ENCODE measurements around the gene RDH5. TPM values are rescaled to one million over a fixed set of nuclear protein-coding genes. Genes with fewer than 3 reads are reported as not detected.

RDH5 gene
- total RNA-seq, 4 donors from 2014 or later, result 28.0 to 54.6 (median 38.4) TPM

DNA sequence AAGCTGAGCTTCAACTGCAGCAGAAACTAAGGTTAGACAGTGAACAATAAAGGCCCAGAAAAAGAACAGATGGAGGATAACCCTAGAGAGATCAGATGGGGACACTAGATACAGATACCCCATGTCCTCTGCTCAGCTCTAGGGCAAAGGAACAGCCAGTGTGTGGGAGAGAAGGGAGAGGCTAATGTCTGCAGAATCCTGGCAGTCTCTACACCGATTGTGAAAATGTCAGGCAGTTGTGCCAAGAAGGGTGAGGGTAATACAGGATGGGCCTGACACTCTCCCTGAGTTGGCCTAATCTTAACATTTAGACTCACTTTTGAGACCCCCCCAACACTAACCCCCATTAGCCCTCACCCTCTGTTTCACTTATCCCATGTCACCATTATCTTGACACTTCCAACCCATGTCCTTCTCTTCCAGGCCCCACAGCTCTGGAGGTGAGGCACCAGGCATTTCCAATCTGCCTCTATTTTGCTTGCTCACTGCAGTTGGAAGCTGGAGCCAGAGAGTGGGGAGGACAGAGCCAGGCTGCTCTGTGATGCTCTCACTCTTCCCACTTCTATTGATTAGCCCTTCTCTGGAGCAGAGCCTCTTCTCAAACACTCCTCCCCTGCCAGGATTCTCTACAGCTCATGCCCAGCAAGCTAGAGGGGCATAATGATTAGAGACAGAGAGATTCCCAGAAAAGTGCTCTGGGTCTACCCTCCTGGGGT is 7.3 kb upstream of the RDH5 start:
- Histone ChIP-seq H3K27me3 (no peaks in the 10 kb centered on the region), H3K4me1 (peaks cover 0 to 90% (median 36%) of the 10 kb centered on the region in 4 donors), H3K27ac (peak overlapping the region; percentile 37 to 91 (median 74)), H3K4me3 (no peak overlapping the region), H3K36me3 (no peaks in the 10 kb centered on the region), H3K9me3 (no peaks in the 10 kb centered on the region)
- WGBS, 2 donors, result 11 to 24% methylated on average over 1 of the region's 1 CpG
- no peak for DNase-seq (ENCODE audit: low spot score in 2 of 2)
- TF ChIP-seq POLR2A (IDR thresholded peaks at IDR 0.05) (no peak), EP300 (IDR thresholded peaks at IDR 0.05) (no peak)
- TF ChIP-seq, protein P1, sequence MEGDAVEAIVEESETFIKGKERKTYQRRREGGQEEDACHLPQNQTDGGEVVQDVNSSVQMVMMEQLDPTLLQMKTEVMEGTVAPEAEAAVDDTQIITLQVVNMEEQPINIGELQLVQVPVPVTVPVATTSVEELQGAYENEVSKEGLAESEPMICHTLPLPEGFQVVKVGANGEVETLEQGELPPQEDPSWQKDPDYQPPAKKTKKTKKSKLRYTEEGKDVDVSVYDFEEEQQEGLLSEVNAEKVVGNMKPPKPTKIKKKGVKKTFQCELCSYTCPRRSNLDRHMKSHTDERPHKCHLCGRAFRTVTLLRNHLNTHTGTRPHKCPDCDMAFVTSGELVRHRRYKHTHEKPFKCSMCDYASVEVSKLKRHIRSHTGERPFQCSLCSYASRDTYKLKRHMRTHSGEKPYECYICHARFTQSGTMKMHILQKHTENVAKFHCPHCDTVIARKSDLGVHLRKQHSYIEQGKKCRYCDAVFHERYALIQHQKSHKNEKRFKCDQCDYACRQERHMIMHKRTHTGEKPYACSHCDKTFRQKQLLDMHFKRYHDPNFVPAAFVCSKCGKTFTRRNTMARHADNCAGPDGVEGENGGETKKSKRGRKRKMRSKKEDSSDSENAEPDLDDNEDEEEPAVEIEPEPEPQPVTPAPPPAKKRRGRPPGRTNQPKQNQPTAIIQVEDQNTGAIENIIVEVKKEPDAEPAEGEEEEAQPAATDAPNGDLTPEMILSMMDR (IDR thresholded peaks at IDR 0.05), result no peak

DNA sequence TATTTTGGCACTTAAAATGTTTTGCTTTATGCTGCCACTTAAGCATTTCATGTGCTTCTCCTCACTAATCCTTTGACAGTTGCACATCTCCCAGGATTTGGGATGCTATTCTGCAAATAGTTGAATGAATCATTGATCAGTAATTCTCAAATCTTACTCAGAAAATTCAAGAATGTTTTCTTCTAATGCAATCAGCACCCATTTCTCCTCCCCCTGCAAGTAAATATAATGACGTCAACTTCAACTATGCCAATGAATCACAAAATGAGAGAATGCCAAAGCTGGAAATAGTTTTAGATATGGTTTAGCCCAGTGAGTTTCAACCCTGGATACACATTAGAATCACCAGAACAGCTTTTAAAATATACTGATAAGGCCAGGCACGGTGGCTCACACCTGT is 6.5 kb upstream of the RDH5 start:
- Histone ChIP-seq H3K9me3 (no peaks in the 10 kb centered on the region), H3K27ac (peak overlapping the region in 2 of 4 donors; percentile 89 to 91), H3K36me3 (no peaks in the 10 kb centered on the region), H3K4me1 (peaks cover 0 to 90% (median 41%) of the 10 kb centered on the region in 4 donors), H3K27me3 (no peaks in the 10 kb centered on the region), H3K4me3 (no peak overlapping the region)
- 50% methylated on average over 2 of the region's 2 CpGs for WGBS, 2 donors
- DNase-seq (ENCODE audit: low spot score in 2 of 2), result no peak
- TF ChIP-seq, protein P1 (IDR thresholded peaks at IDR 0.05), result no peak
- TF ChIP-seq EP300 (IDR thresholded peaks at IDR 0.05) (no peak), POLR2A (IDR thresholded peaks at IDR 0.05) (no peak)

DNA sequence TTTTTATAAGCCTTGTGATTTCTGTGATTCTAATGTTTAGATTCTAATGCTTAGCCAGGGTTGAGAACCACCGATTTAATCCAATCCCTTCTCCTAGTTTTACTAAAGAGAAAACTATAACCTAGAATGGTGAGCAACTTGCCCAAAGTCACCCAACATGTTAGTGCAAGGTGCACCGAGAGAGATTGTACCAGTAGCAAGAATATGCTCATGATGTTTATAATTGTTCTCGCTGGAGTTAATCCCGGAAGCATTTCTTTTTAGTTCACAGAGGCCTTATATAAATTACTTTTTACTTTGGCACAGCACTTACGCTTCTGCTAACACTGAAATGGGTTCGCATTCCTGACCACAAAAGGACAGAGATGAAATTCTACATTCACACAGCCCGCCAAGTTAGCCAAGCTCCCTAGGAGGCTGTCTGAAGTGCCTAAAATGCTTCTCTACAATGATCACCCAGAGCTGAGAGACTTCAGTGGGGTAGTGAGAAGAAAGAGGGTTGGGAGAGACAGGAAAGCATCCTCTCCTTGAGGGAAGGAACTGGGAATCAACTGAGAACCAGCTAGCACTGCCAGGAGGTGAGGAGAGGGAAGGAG is 4.9 kb upstream of the RDH5 start:
- no peak for DNase-seq (ENCODE audit: low spot score in 2 of 2)
- peak overlapping the region; percentile 69 to 81 (median 70) for H3K4me3 ChIP-seq
- 39 to 45% methylated on average over 7 of the region's 7 CpGs for WGBS, 2 donors
- H3K9me3 ChIP-seq, result no peaks in the 10 kb centered on the region
- TF ChIP-seq, protein P1 (IDR thresholded peaks at IDR 0.05), result no peak
- no peak for TF ChIP-seq EP300 (IDR thresholded peaks at IDR 0.05)
- TF ChIP-seq POLR2A (IDR thresholded peaks at IDR 0.05), result no peak
- no peaks in the 10 kb centered on the region for H3K36me3 ChIP-seq
- no peaks in the 10 kb centered on the region for H3K27me3 ChIP-seq
- peak overlapping the region; percentile 89 to 94 (median 92) for H3K27ac ChIP-seq
- H3K4me1 ChIP-seq, result peaks cover 0 to 90% (median 49%) of the 10 kb centered on the region in 4 donors

DNA sequence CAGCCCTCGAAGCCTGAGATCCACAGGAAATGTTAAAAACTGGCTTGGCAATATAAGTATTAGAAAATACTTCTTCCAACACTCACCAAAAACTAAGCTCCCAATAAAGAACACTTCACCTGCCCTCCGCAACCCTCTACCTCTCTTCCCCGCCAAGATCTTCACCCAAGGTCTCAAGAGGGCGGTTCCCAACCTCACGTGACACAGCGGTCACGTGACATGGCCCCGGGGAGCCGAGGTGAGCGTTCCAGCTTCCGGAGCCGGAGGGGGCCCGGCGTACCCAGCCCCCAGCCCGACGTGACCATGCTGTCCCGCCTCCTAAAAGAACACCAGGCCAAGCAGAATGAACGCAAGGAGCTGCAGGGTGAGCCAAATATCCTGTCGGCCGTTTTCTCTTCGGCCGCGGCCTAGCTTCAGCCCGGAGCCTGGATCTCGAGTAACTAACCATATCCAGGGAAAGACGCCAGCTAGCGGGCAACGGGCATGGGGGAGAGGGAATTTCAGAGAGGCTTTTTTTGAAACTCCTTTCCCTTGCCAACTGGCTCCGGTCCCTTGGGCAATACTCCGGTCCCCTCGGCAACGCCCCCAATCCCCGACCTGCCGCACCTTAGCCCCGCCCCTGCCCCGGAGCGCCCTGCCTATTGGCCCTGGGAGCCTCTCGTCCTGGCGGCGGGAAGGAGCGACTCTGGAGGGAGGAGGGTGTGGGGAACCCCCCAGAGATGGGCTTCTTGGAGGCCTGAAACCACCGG is 4.2 kb upstream of the RDH5 start, which contains the start of gene BLOC1S1:
Gene BLOC1S1, plus strand, starts transcription at position 214 of the 749 bp plus-strand sequence. Its CDS starts 6 bp downstream, at position 220.
- H3K9me3 ChIP-seq, result no peaks in the 10 kb centered on the region
- H3K36me3 ChIP-seq, result no peaks in the 10 kb centered on the region
- peak within 1 kb of the TSS; percentile 89 to 94 (median 92) for H3K27ac ChIP-seq
- no peaks in the 10 kb centered on the region for H3K27me3 ChIP-seq
- peak; percentile 92 to 93 for DNase-seq (ENCODE audit: low spot score in 2 of 2)
- H3K4me1 ChIP-seq, result peaks cover 0 to 90% (median 56%) of the 10 kb centered on the region in 4 donors
- TF ChIP-seq, protein P1 (IDR thresholded peaks at IDR 0.05), result peak in 3 of 5 experiments; percentile 7 to 41 (median 12)
- TF ChIP-seq POLR2A (IDR thresholded peaks at IDR 0.05) (peak; percentile 44 to 55), EP300 (IDR thresholded peaks at IDR 0.05) (peak; percentile 87 to 96)
- 0% methylated on average over 34 to 40 of the region's 42 CpGs for WGBS, 2 donors
- H3K4me3 ChIP-seq, result peak within 1 kb of the TSS; percentile 69 to 81 (median 70)
